Kidney epithelial cell (primary cell): ENCODE results near the gene SCGB2B2. TPM values are rescaled to one million over a fixed set of nuclear protein-coding genes. Genes with fewer than 3 reads are reported as not detected.

Experiments used
- DNase-seq: peaks from one replicate; pipeline ENCODE4 v3.0.0-alpha.2; 2010; ENCODE audit warnings: low read depth
- H3K27me3 ChIP-seq: 2 replicates; pipeline ENCODE4 v1.6.0; 2011; ENCODE audit warnings: low read length; ENCODE audit not compliant: control insufficient read depth, insufficient read depth
- H3K36me3 ChIP-seq: 2 replicates; pipeline ENCODE4 v1.5.1; 2011; ENCODE audit warnings: low read length; ENCODE audit not compliant: control insufficient read depth, insufficient read depth
- H3K4me3 ChIP-seq: 2 replicates; pipeline ENCODE4 v1.5.1; 2011; ENCODE audit warnings: low read depth, mild to moderate bottlenecking, control low read depth, low read length
- total RNA-seq: library from RNA; depleted of rRNA; stranded (reverse); fragments of >200 nt; gene quantifications from 2 replicates; pipeline ENCODE4 v1.2.3, GENCODE V29; 2015
- TF ChIP-seq, protein P1 (sequence below): IDR thresholded peaks from 2 replicates; pipeline ENCODE4 v1.5.1; 2011; ENCODE audit warnings: mild to moderate bottlenecking, moderate library complexity, low read length, control low read depth, inconsistent platforms; ENCODE audit not compliant: insufficient read depth, poor library complexity, severe bottlenecking

SCGB2B2 gene
- total RNA-seq, 1 donor from 2014 or later, result 0.38 TPM

GRCh38 chr19:34645551-34645950 lies 31.4 kb downstream of the SCGB2B2 start:
- Histone ChIP-seq H3K4me3 (no peak overlapping the region), H3K36me3 (no peaks in the 10 kb centered on the region), H3K27me3 (no peaks in the 10 kb centered on the region)
- TF ChIP-seq, protein P1, sequence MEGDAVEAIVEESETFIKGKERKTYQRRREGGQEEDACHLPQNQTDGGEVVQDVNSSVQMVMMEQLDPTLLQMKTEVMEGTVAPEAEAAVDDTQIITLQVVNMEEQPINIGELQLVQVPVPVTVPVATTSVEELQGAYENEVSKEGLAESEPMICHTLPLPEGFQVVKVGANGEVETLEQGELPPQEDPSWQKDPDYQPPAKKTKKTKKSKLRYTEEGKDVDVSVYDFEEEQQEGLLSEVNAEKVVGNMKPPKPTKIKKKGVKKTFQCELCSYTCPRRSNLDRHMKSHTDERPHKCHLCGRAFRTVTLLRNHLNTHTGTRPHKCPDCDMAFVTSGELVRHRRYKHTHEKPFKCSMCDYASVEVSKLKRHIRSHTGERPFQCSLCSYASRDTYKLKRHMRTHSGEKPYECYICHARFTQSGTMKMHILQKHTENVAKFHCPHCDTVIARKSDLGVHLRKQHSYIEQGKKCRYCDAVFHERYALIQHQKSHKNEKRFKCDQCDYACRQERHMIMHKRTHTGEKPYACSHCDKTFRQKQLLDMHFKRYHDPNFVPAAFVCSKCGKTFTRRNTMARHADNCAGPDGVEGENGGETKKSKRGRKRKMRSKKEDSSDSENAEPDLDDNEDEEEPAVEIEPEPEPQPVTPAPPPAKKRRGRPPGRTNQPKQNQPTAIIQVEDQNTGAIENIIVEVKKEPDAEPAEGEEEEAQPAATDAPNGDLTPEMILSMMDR, result no peak
- no peak for DNase-seq

- TF ChIP-seq, protein P1, result no peak
- no peak overlapping the region for H3K4me3 ChIP-seq
- no peaks in the 10 kb centered on the region for H3K36me3 ChIP-seq
- H3K27me3 ChIP-seq, result no peaks in the 10 kb centered on the region
- no peak for DNase-seq
Measured at GRCh38 chr19:34644991-34645461, 31.9 kb downstream of the SCGB2B2 start.

DNA sequence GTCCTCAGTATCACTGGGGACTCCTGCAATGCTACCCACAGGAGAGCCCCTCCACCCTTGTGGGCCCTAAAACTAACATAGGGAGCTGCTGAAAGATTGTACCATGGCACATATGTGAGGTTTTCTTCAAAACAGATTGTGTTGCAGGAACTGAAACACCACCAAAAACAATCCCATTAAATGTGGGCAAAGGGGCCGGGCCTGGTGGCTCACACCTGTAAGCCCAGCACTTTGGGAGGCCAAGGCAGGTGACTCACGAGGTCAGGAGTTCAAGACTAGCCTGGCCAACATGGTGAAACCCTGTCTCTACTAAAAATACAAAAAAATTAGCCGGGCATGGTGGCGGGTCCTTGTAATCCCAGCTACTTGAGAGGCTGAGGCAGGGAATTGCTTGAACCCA lies 34.7 kb downstream of the SCGB2B2 start:
- no peak for DNase-seq
- Histone ChIP-seq H3K27me3 (no peaks in the 10 kb centered on the region), H3K36me3 (no peaks in the 10 kb centered on the region), H3K4me3 (no peak overlapping the region)
- TF ChIP-seq, protein P1, result no peak

DNA sequence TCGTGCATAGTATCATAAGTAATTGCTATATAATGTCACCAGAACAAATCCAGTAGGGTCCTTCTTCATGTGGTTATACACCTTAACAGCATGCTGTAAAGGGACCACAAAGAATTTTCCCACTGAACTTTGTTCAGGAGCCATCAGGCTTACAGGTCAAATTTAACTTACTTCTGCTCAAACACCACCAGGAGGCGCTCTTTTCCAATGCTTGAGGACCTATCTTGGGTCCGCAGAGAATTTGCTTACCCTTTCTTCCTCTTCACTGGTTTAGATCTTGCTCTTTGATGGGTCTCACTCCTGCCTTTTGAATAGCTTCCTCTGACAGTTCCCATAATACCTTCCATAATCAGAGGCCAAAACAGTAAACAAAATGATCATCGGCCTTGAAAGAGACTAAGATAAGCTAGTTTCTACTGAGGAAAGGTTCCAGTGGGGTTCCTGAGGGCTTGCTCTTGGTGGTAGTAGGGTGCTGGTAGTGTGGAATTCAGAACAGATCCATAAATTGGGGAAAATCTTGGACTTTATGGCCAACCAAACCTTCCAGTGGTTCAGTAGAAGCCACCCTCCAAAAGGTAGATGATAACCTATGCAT lies 37.4 kb downstream of the SCGB2B2 start:
- TF ChIP-seq, protein P1, result peak; percentile 56
- Histone ChIP-seq H3K27me3 (no peaks in the 10 kb centered on the region), H3K36me3 (no peaks in the 10 kb centered on the region), H3K4me3 (no peak overlapping the region)
- DNase-seq, result peak; percentile 1

- H3K4me3 ChIP-seq, result no peak overlapping the region
- TF ChIP-seq, protein P1, result no peak
- no peaks in the 10 kb centered on the region for H3K36me3 ChIP-seq
- DNase-seq, result no peak
- no peaks in the 10 kb centered on the region for H3K27me3 ChIP-seq
Measured at GRCh38 chr19:34633802-34634201, 43.2 kb downstream of the SCGB2B2 start.

Other genes starting within 250 kb of the SCGB2B2 start
- gene UBA2, start 248.8 kb downstream of the SCGB2B2 start, total RNA-seq, result 88.9 and 89.1 TPM in 2 replicates
- gene WTIP, start 195.4 kb downstream of the SCGB2B2 start, total RNA-seq, result 33.4 and 50.5 TPM in 2 replicates
- gene ZNF302, start 519 bp upstream of the SCGB2B2 start, total RNA-seq, result 14.7 and 17.1 TPM in 2 replicates
- 14.3 and 21.1 TPM in 2 replicates for gene ZNF181, start 57.1 kb upstream of the SCGB2B2 start, total RNA-seq
- gene ZNF599, start 96.1 kb upstream of the SCGB2B2 start, total RNA-seq, result 4.6 and 7.7 TPM in 2 replicates
- 1.6 and 2.1 TPM in 2 replicates for gene ZNF30, start 249.7 kb upstream of the SCGB2B2 start, total RNA-seq